Glutamatergic neuron (in vitro differentiated cells): ENCODE data around the gene TPI1. TPM values are rescaled to one million over a fixed set of nuclear protein-coding genes. Genes with fewer than 3 reads are reported as not detected.

Experiments
- DNase-seq: peaks from one replicate; pipeline ENCODE4 v3.0.0; 2022
- H3K27ac Mint-ChIP-seq: one replicate; pipeline ENCODE4 v1.8.0; 2020; ENCODE audit warnings: mild to moderate bottlenecking, mixed read lengths, inconsistent platforms; ENCODE audit not compliant: unreplicated experiment
- H3K27me3 Mint-ChIP-seq: one replicate; pipeline ENCODE4 v1.8.0; 2020; ENCODE audit warnings: mild to moderate bottlenecking, moderate library complexity, mixed read lengths, inconsistent platforms; ENCODE audit not compliant: unreplicated experiment
- H3K36me3 Mint-ChIP-seq: one replicate; pipeline ENCODE4 v1.8.0; 2020; ENCODE audit warnings: mild to moderate bottlenecking, mixed read lengths, inconsistent platforms; ENCODE audit not compliant: unreplicated experiment
- H3K4me1 Mint-ChIP-seq: one replicate; pipeline ENCODE4 v1.8.0; 2020; ENCODE audit warnings: mild to moderate bottlenecking, low read depth, mixed read lengths, inconsistent platforms; ENCODE audit not compliant: unreplicated experiment
- H3K4me3 Mint-ChIP-seq: one replicate; pipeline ENCODE4 v1.8.0; 2020; ENCODE audit warnings: mild to moderate bottlenecking, mixed read lengths, inconsistent platforms; ENCODE audit not compliant: unreplicated experiment
- H3K9me3 Mint-ChIP-seq: one replicate; pipeline ENCODE4 v1.8.0; 2020; ENCODE audit warnings: mild to moderate bottlenecking, moderate library complexity, mixed read lengths, inconsistent platforms; ENCODE audit not compliant: unreplicated experiment
- CTCF ChIP-seq: fragments of 200-600 bp; sonication (generic); IDR thresholded peaks from one replicate; pipeline ENCODE4 v1.5.0; 2021; ENCODE audit not compliant: partially characterized antibody, unreplicated experiment
- total RNA-seq: library from RNA; stranded (reverse); fragmentation: NEBNext Ultra II Directional; extraction: Animal tissue kit (Norgen Biotek cat#: 25700); gene quantifications from one replicate; pipeline ENCODE4 v1.2.1, GENCODE V29; 2021; ENCODE audit not compliant: unreplicated experiment

Gene TPI1
- total RNA-seq, 1 donor from 2014 or later: 663 TPM

DNA sequence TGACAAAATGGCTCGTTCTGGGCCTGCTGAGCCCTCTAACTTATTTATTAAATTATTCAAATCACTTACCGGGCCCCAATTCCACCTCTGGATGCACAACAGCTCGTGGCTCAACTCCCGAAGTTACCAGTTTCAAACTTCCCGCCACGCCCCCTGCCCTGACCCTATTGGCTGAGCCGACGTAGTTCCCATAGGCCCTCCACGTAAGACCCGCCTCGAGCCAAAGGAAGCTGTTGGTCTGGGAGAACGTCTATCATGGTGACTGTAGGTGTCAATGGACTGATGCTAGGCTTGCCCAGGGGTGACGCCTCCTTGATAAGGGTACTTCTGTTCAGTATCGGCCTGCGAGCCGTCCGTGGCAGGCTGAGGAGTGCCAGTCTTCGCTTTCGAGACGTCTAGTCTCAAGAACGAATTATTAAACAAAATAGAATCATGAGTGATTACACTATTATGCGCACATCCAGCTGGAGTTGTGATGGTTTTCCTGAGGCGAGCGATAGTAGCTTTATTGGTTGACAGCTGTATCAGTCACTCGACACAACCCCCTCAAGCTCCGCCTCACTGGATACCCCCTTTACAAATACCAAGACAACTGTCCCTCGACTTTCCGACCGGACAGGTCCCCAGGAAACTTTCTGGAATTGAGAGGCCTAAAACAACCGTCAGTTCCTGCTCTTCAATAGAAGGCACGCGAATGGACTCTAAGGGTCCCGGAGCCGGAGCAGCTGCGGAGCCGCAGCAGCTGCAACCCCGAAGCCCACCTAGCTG, 16.0 kb upstream of the TPI1 start, which contains the start of gene CDCA3:
Gene CDCA3, minus strand, starts transcription at position 134 of the 768 bp plus-strand sequence. CDS start 334 bp downstream, outside the sequence.
- Mint-ChIP-seq H3K36me3 (no peaks in the 10 kb centered on the region), H3K27me3 (peaks cover 8% of the 10 kb centered on the region), H3K4me1 (peaks cover 13% of the 10 kb centered on the region), H3K4me3 (peak within 1 kb of the TSS; percentile 98), H3K27ac (peak within 1 kb of the TSS; percentile 98), H3K9me3 (peaks cover 11% of the 10 kb centered on the region)
- TF ChIP-seq CTCF: no peak
- peak; percentile 94 for DNase-seq

GRCh38 chr12:6851921-6852650, 15.2 kb upstream of the TPI1 start, which contains the start of gene USP5:
Gene USP5, plus strand, starts transcription at chr12:6852150. Its CDS starts 30 bp downstream, at chr12:6852180.
- no peaks in the 10 kb centered on the region for H3K36me3 Mint-ChIP-seq
- H3K9me3 Mint-ChIP-seq: peaks cover 11% of the 10 kb centered on the region
- DNase-seq: peak; percentile 97
- peaks cover 13% of the 10 kb centered on the region for H3K4me1 Mint-ChIP-seq
- TF ChIP-seq CTCF: no peak
- peak within 1 kb of the TSS; percentile 98 for H3K27ac Mint-ChIP-seq
- H3K4me3 Mint-ChIP-seq: peak within 1 kb of the TSS; percentile 98
- peaks cover 8% of the 10 kb centered on the region for H3K27me3 Mint-ChIP-seq

- Mint-ChIP-seq H3K9me3 (peaks cover 13% of the 10 kb centered on the region), H3K27me3 (peaks cover 7% of the 10 kb centered on the region), H3K36me3 (no peaks in the 10 kb centered on the region), H3K4me3 (peak overlapping the region; percentile 98), H3K27ac (peak overlapping the region; percentile 98), H3K4me1 (peaks cover 13% of the 10 kb centered on the region)
- no peak for TF ChIP-seq CTCF
- DNase-seq: peak; percentile 72
These were observed 14.5 kb upstream of the TPI1 start for GRCh38 chr12:6852651-6853354.

- Mint-ChIP-seq H3K27ac (peak overlapping the region; percentile 98), H3K4me1 (peaks cover 13% of the 10 kb centered on the region), H3K9me3 (peaks cover 13% of the 10 kb centered on the region), H3K4me3 (peak overlapping the region; percentile 98), H3K27me3 (peaks cover 7% of the 10 kb centered on the region), H3K36me3 (no peaks in the 10 kb centered on the region)
- no peak for TF ChIP-seq CTCF
- no peak for DNase-seq
These were observed 13.7 kb upstream of the TPI1 start for GRCh38 chr12:6853626-6854025.
